Activated T-helper 17 cell treated with anti-CD3 and anti-CD28 coated beads, Interleukin-2, amount 50 U/mL, for 72 hours (primary cell): ENCODE data around the gene SYNPO2L. TPM values are rescaled to one million over a fixed set of nuclear protein-coding genes. Genes with fewer than 3 reads are reported as not detected.
A peak's percentile ranks its signal among the peaks of the same experiment; 100 is the strongest.
"Not testable (repeated sequence)": the region's sequence is repeated elsewhere in the genome, so short reads cannot be mapped to it uniquely, and the experiment has no call there.

Experiments
- ATAC-seq: fragments of 150-1000 bp; cut with Tn5 transposase; replicated peaks from 2 replicates; pipeline ENCODE4 v1.10.0; 2021; ENCODE audit warnings: mild to moderate bottlenecking, moderate library complexity
- H3K27ac Mint-ChIP-seq: one replicate; pipeline ENCODE4 v1.8.0; 2022; ENCODE audit warnings: mixed read lengths
- H3K27me3 Mint-ChIP-seq: one replicate; pipeline ENCODE4 v1.8.0; 2022; ENCODE audit warnings: mixed read lengths
- H3K36me3 Mint-ChIP-seq: one replicate; pipeline ENCODE4 v1.8.0; 2022; ENCODE audit warnings: low read depth, mild to moderate bottlenecking, mixed read lengths
- H3K4me1 Mint-ChIP-seq: one replicate; pipeline ENCODE4 v1.8.0; 2022; ENCODE audit warnings: mixed read lengths
- H3K4me3 Mint-ChIP-seq: one replicate; pipeline ENCODE4 v1.8.0; 2022; ENCODE audit warnings: mild to moderate bottlenecking, mixed read lengths
- H3K9me3 Mint-ChIP-seq: one replicate; pipeline ENCODE4 v1.8.0; 2022; ENCODE audit warnings: mixed read lengths
- total RNA-seq, 2 donors: library from RNA; stranded (reverse); gene quantifications; one replicate each; pipeline ENCODE4 v1.2.3, GENCODE V29; 2022

SYNPO2L gene
- total RNA-seq, 2 donors from 2014 or later: not detected

DNA sequence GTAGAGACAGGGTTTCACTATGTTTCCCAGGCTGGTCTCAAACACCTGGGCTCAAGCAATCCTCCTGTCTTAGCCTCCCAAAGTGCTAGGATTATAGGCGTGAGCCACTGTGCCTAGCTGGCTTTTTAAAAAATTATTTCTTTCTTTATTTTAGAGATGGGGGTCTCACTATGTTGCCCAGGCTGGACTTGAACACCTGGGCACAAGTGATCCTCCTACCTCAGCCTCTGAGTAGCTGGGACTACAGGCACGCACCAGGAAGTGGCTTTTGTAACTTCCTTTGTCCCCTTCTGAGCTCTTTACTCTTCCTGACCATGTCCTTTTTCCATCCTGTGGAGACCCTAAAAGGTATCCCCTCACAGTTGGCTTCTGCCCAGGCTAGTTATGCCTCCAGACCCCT is 12.5 kb downstream of the SYNPO2L start:
- H3K9me3 Mint-ChIP-seq: no peaks in the 10 kb centered on the region
- H3K4me3 Mint-ChIP-seq: no peak overlapping the region
- H3K27ac Mint-ChIP-seq: peak overlapping the region; percentile 76
- peaks cover 12% of the 10 kb centered on the region for H3K4me1 Mint-ChIP-seq
- no peak for ATAC-seq
- H3K36me3 Mint-ChIP-seq: no peaks in the 10 kb centered on the region
- no peaks in the 10 kb centered on the region for H3K27me3 Mint-ChIP-seq

DNA sequence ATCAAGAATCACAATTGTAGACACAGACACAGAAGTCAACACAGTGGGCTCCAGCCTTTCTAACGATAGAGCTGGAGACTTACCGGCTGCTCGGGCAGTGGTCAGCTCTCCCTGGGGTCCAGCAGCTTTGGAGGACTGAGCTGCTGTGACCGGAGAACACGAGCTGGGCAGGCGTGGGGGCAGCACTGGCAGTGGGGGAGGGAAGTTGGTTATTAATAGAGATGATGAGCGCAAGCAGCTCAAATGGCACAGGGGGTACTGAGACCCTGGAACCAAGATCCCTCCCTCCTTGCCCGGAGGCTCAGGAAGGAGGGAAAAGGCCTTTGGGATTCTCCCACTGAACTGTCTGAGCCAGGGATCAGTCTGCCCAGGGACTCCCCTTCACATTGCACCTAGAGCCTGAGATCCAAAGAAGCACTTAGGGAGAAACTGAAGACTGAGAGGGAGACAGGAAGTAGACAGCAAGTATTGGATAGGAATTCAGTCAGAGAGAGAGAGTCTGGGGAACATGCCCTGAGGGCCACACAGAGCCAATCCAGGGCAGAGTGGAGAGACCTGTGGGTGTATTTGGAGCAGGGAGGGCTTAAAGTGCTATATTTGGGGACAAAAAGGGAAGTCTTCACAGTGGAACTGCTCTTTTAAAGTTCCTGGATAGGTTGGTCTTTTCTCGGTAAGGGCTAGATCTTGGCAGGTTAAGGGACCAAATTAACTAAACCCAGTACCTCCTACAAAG is 14.3 kb downstream of the SYNPO2L start, which contains the start of gene MYOZ1:
MYOZ1 (minus strand) TSS at position 147 of the 733 bp plus-strand sequence. CDS start 1,457 bp downstream, outside the sequence.
- peaks cover 12% of the 10 kb centered on the region for H3K4me1 Mint-ChIP-seq
- no peaks in the 10 kb centered on the region for H3K36me3 Mint-ChIP-seq
- H3K4me3 Mint-ChIP-seq: no peak within 1 kb of the TSS
- no peaks in the 10 kb centered on the region for H3K27me3 Mint-ChIP-seq
- H3K27ac Mint-ChIP-seq: no peak within 1 kb of the TSS
- no peak for ATAC-seq
- no peaks in the 10 kb centered on the region for H3K9me3 Mint-ChIP-seq

DNA sequence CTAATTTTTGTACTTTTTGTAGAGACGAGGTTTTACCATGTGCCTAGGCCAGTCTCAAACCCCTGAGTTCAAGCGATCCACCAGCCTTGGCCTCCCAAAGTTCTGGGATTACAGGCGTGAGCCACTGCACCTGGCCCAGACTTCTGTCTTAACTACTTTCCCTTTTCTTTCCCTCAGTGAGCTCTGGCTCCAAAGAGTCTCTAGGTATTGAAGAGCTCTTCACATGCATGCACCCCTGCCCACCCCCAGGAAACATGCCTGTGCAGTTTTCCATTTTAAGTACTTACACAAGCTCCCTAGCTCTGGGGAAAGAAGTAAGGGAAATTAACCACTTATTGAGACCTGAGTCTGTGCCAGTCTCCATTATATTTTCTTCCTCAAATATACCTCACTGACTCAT is 16.5 kb downstream of the SYNPO2L start:
- Mint-ChIP-seq H3K27ac (no peak overlapping the region), H3K36me3 (no peaks in the 10 kb centered on the region)
- no peak for ATAC-seq

DNA sequence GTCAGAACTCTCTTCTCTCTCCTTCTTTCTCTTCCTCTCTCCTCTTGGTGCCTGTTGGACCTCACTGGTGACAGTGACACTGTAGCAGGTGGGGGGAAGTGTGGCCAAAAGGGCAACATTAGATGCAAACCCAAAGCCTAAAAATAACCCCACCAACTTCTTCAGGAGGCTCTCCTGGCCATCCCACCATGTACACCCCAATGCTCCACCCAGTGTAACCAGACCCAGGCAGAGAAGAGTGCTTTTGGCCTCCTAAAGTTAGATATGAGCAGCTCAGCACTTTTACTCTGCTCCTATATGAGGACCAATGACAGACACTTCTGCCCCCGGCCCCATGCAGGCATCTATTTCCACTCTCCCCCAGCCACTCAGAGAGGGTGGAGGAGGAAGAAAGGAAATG is 20.0 kb downstream of the SYNPO2L start:
- Mint-ChIP-seq H3K36me3 (no peaks in the 10 kb centered on the region), H3K9me3 (no peaks in the 10 kb centered on the region), H3K4me3 (no peak overlapping the region), H3K27me3 (no peaks in the 10 kb centered on the region), H3K27ac (no peak overlapping the region), H3K4me1 (no peaks in the 10 kb centered on the region)
- no peak for ATAC-seq

More for the DNA sequence above, 16.5 kb downstream of the SYNPO2L start:
- H3K9me3 Mint-ChIP-seq: no peaks in the 10 kb centered on the region
- peaks cover 4% of the 10 kb centered on the region for H3K4me1 Mint-ChIP-seq
- H3K4me3 Mint-ChIP-seq: no peak overlapping the region
- no peaks in the 10 kb centered on the region for H3K27me3 Mint-ChIP-seq

DNA sequence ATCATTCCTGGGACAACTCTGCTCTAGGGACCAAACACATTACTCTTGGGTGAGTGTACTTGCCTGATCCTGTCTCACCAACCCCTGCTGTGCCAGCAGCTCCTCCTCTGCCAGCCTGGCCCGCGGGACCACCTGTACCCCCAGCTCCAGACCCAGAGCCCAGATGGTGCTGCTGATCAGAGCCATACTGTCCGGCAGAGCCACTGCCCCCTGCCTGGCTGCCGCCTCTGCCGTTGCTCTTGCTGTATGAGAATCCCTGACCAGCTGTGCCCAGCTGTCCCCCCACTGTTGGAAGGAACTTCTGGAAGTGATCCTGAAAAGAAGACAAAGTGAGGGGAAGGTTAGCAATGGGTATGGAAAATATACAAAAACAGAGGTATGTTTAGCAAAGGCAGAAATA is 21.4 kb downstream of the SYNPO2L start:
- H3K36me3 Mint-ChIP-seq: no peaks in the 10 kb centered on the region
- no peak for ATAC-seq
- H3K9me3 Mint-ChIP-seq: no peaks in the 10 kb centered on the region
- H3K27ac Mint-ChIP-seq: no peak overlapping the region
- H3K4me3 Mint-ChIP-seq: no peak overlapping the region
- H3K27me3 Mint-ChIP-seq: no peaks in the 10 kb centered on the region
- H3K4me1 Mint-ChIP-seq: no peaks in the 10 kb centered on the region

DNA sequence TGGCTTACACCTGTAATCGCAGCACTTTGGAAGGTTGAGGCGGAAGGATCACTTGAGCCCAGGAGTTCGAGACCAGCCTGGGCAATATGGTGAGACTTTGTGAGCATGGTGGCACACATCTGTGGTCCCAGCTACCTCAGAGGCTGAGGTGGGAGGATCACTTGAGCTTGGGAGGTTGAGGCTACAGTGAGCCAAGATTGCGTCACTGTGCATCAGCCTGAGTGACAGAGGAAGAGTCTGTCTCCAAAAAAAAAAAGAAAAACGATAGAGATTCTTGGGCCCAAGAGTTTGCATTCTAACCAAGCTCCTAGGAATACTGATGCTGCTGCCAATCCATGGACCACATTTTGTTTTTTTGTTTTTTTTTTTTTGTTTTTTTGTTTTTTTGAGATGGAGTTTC is 26.7 kb downstream of the SYNPO2L start:
- Mint-ChIP-seq H3K4me3 (no peak overlapping the region), H3K4me1 (no peaks in the 10 kb centered on the region), H3K27me3 (no peaks in the 10 kb centered on the region), H3K36me3 (peaks cover 7% of the 10 kb centered on the region), H3K27ac (no peak overlapping the region), H3K9me3 (no peaks in the 10 kb centered on the region)
- ATAC-seq: no peak

DNA sequence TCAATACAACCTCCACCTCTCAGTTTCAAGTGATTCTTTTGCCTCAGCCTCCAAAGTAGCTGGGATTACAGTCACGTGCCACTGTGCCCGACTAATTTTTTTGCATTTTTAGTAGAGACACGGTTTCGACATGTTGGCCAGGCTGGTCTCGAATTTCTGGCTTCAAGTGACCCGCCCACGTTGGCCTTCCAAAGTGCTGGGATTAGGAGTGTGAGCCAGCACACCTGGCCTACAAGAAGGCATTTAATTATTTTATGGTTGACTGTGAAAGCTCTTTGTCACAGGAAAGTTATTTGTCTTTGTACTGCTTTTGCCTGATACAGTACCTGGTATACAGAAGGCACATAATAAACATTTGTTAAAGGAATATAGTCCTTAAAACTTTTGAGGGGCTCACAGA is 27.4 kb downstream of the SYNPO2L start:
- Mint-ChIP-seq H3K4me1 (no peaks in the 10 kb centered on the region), H3K27ac (no peak overlapping the region), H3K4me3 (no peak overlapping the region), H3K36me3 (peaks cover 7% of the 10 kb centered on the region), H3K9me3 (no peaks in the 10 kb centered on the region), H3K27me3 (no peaks in the 10 kb centered on the region)
- no peak for ATAC-seq

DNA sequence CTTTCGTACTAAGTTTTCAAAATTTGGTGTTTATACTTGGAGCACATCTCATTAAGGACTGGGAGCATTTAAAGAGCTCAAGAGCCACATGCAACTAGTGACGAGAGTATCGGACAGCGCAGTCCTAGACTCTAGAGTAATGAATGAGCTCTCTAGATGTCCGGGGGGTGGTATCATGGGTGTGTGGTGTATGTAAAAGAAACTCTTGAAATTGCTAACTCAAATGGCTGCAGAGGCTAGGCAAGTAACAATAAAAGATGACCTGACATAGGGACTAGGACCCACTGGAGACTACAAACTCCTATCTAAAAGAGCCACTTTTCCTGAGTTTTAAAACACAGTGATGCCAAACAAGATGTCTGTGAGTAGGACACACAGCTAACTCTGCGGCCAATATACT is 28.5 kb downstream of the SYNPO2L start:
- H3K27ac Mint-ChIP-seq: no peak overlapping the region
- no peaks in the 10 kb centered on the region for H3K4me1 Mint-ChIP-seq
- H3K9me3 Mint-ChIP-seq: no peaks in the 10 kb centered on the region
- ATAC-seq: no peak
- H3K36me3 Mint-ChIP-seq: peaks cover 7% of the 10 kb centered on the region
- peak overlapping the region; percentile 96 for H3K4me3 Mint-ChIP-seq
- no peaks in the 10 kb centered on the region for H3K27me3 Mint-ChIP-seq

DNA sequence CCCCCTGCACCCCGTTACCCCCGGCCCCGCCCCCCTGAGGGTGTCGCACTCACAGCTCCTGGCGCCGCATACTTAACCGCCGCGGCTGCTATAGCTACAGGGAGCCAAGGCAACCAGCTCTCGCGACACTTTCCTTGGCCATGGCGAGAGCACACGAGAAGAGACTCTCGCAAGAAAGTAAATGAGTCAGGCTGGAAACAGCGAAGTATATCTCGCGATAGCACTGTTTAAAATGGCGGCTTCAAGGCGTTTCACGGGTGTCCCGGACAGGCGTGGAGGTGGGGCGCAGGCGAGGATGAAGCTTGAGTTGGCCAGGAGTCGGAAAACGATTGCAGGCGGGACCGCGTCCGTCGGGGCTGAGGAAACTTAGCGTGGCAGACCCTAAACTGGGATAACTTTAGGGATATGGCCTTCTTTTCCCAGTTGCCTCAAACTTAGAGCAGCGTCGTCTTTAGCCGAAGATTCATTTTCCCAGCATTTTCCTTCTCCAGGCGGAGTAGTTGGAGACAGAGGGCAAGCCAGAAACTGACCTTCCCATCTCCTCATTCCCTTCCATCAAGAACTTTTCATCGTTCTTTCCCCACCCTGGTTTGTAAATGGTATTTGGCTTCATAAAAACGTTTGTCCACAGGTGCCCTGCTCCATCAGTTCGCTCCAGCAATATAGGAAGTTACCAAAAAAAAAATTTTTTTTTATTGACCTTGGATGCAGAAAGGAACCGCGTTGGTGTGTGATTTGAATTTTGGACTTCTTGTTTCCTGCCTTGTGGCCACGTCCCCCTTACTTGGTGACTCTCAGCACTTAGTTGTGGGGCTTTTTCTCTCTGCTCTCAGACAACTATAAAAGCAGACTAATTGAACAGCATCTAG is 29.7 kb downstream of the SYNPO2L start:
- ATAC-seq: peak; percentile 99
- Mint-ChIP-seq H3K9me3 (no peaks in the 10 kb centered on the region), H3K4me1 (no peaks in the 10 kb centered on the region), H3K27ac (peak overlapping the region; percentile 99), H3K4me3 (peak overlapping the region; percentile 96), H3K36me3 (peaks cover 7% of the 10 kb centered on the region), H3K27me3 (no peaks in the 10 kb centered on the region)

DNA sequence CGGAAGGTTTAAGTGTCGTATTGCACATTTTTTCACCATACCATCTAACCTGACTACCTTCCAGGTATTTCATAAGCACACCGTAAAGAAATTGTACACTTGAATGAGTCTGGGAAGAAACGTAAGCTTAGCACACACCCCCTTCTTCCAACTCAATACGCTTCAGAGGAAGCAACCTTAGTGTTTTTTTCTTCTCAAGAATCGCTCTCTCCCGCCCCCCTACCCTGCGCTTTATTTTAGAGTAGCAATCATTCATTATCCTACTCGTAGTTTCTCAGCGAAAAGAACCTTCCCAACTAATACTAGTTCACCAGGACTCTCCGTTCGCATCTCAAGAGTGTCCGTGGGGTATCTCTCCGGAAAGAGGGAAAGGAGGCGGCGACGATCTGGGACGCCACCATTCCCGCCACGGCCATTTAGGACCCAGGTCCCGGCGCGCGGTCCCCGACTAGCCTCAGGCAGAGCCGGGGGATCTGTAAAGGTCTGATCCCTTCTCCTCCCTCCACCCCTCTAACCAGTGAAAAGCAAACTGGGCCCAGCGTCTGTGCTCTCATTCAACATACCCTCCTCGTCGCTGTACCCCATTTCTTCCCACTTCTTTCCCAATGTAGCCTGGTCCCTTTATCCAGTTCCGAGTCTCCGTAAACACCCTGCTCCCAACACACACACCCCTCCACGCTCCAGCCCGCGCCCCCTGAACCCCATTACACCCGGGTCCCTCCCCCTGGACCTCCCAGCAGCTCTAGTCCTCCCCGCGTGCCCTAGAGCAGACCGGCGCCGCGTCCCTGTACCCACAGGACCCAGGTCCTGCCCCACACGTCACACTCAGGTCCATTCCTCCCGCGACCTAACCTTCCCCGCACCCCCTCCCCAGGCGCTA is 30.6 kb downstream of the SYNPO2L start:
- Mint-ChIP-seq H3K9me3 (no peaks in the 10 kb centered on the region), H3K27ac (peak overlapping the region; percentile 99), H3K4me3 (peak overlapping the region; percentile 96), H3K4me1 (no peaks in the 10 kb centered on the region), H3K27me3 (no peaks in the 10 kb centered on the region), H3K36me3 (peaks cover 7% of the 10 kb centered on the region)
- peak; percentile 63 for ATAC-seq

DNA sequence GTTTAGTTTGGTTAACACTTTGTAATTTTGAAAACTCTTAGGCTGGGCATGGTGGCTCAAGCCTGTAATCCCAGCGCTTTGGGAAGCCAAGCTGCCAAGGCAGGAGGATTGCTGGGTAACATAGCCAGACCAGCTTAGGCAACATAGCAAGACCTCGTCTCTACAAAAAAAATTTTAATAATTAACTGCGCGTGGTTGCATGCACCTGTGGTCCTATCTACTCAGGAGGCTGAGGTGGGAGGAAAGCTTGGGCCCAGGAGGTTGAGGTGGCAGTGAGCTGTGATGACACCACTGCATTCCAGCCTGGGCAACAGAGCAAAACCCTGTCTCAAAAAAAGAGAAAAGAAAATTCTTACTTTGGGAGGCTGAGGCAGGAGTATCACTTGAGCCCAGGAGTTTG is 32.8 kb downstream of the SYNPO2L start:
- Mint-ChIP-seq H3K9me3 (no peaks in the 10 kb centered on the region), H3K36me3 (peaks cover 7% of the 10 kb centered on the region), H3K4me3 (no peak overlapping the region), H3K27me3 (no peaks in the 10 kb centered on the region), H3K4me1 (no peaks in the 10 kb centered on the region), H3K27ac (no peak overlapping the region)
- no peak for ATAC-seq

DNA sequence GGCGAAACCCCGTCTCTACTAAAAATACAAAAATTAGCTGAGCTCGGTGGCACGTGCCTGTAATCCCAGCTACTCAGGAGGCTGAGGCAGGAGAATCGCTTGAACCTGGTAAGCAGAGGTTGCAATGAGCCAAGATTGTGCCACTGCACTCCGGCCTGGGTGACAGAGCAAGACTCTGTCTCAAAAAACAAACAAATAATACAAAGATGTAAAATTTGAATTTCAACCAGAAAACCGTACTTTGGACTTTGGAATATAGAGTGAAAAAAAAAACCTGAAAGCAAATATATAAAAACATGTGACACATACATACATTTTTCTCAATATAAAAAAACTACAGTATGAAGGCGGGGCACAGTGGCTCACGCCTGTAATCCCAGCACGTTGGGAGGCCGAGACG is 34.9 kb downstream of the SYNPO2L start:
- H3K4me1 Mint-ChIP-seq, H3K36me3 Mint-ChIP-seq, H3K9me3 Mint-ChIP-seq, ATAC-seq, H3K27ac Mint-ChIP-seq, H3K4me3 Mint-ChIP-seq, H3K27me3 Mint-ChIP-seq: not testable (repeated sequence)

DNA sequence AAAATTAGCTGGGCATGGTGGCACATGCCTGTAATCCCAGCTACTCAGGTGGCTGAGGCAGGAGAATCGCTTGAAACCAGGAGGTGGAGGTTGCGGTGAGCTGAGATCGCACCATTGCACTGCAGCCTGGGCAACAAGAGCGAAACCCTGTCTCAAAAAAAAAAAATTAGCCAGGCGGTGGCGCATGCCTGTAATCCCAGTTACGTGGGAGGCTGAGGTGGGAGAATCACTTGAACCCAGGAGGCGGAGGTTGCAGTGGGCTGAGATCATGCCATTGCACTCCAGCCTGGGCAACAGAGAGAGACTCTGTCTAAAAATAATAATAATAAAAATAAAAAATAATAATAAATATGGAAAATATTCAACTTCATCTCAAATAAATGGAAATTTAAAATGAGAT is 38.7 kb downstream of the SYNPO2L start:
- not testable (repeated sequence) for H3K4me1 Mint-ChIP-seq, H3K27ac Mint-ChIP-seq, H3K9me3 Mint-ChIP-seq, H3K27me3 Mint-ChIP-seq, H3K4me3 Mint-ChIP-seq, H3K36me3 Mint-ChIP-seq, ATAC-seq

DNA sequence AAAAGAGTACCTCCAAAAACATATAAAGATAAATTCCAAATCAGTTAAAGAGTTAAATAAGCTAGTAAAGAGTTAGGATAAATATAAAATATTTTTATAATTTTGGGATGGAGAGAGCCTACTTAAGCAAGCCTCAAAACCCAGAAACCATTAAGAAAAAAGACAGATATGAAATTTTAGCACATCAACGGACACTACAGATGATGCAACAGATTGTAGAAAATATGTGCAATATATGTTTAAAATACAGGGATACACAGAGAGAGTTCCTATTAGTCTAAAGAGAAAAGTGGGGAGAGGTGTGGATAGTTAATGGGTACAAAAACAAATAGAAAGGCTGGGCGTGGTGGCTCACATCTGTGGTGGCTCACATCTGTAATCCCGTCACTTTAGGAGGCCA is 41.1 kb downstream of the SYNPO2L start:
- Mint-ChIP-seq H3K4me3 (no peak overlapping the region), H3K27me3 (no peaks in the 10 kb centered on the region), H3K36me3 (no peaks in the 10 kb centered on the region), H3K27ac (no peak overlapping the region), H3K9me3 (no peaks in the 10 kb centered on the region), H3K4me1 (no peaks in the 10 kb centered on the region)
- ATAC-seq: no peak
